ENCODE measurements around the gene S1PR3. TPM values are rescaled to one million over a fixed set of nuclear protein-coding genes. Genes with fewer than 3 reads are reported as not detected.

The S1PR3 gene
- total RNA-seq, 1 donor from 2014 or later = 0.22 TPM

DNA sequence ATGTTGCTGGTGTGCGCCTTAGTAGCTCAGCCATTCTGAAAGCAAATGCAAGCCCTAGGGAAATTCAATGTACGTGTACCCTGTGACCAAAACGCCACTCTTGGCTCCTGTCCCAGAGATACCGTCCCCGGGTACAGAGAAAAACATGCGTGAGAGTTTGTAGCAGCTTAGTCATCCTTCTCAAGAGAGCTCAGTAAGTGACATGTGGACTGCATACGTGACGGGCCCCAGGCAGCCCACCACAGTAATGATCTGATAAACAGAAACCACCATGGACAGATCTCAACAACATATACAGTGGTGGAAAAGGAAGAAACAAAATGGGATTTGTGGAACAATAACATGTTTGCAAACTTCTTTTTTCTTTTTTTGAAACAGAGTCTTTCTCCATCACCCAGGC is 45.1 kb downstream of the S1PR3 start:
- intact Hi-C loops (cut with micrococcal nuclease) = no loop called here

DNA sequence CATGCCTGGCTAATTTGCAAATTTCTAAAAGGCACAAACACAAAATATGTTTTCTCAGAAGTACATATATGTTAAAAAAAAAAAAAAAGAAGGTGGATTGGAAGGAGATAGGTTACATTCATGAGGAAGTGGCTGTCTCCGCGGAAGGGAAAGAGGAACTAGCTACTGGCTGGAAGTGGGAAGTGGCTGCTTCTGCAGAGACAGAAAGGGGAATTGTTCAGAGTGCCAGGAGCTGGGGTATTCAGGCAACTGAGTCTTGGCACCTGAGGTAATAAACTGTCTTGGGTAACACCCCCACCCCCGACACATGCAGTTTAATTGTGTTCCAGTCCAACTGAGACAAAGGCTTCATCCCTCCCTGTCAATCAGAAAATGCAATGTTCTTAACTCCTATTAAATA is 45.6 kb downstream of the S1PR3 start:
- intact Hi-C loops (cut with micrococcal nuclease) = no loop called here

- intact Hi-C loops (cut with micrococcal nuclease) = no loop called here
Observed at GRCh38 chr9:89037346-89037745, 46.1 kb downstream of the S1PR3 start.

DNA sequence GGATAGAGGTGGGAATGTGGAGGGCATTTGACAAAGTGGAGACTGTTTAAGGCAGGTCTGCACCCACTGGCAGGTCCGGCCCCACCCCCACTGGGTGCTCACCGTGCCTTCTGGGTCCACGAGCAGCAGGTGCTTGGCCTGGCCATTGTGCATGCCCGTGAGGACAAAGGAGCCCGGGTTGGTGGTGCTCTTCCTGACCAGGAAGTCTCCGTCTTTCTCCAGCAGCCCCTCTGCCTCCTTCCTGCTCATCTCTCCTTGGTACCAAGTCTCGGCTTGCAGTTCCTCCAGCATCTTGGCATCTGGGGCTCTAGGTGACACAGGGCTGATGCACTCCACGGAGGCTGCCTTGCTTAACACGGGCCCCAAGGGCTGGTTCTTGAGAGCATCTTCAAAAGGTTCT is 46.6 kb downstream of the S1PR3 start:
- intact Hi-C loops (cut with micrococcal nuclease) = no loop called here

- intact Hi-C loops (cut with micrococcal nuclease) = no loop called here
Observed at GRCh38 chr9:89038382-89039103, 47.3 kb downstream of the S1PR3 start.

- intact Hi-C loops (cut with micrococcal nuclease) = no loop called here
Observed at GRCh38 chr9:89039104-89039465, 47.8 kb downstream of the S1PR3 start.

- intact Hi-C loops (cut with micrococcal nuclease) = no loop called here
Observed at GRCh38 chr9:89039664-89040063, 48.4 kb downstream of the S1PR3 start.

- intact Hi-C loops (cut with micrococcal nuclease) = no loop called here
Observed at GRCh38 chr9:89042984-89043383, 51.7 kb downstream of the S1PR3 start.

DNA sequence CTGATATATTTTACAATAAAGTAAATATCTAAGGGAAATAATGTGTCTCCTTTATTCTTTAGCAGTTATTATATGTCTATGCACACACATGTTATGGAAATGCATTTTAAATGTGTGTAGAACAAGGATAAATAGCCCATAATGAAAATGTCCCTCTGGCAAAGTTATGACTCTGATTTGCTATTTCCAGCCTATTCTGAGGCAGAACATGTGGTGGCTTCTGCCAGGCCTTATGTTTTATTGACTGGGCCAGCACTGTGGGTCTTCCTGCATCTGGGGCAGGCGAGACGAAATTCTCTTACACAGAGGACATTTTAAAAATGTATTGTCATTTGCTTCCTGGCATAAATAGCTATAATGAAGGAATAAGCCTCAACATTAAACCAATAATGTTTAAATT is 52.8 kb downstream of the S1PR3 start:
- intact Hi-C loops (cut with micrococcal nuclease) = no loop called here

DNA sequence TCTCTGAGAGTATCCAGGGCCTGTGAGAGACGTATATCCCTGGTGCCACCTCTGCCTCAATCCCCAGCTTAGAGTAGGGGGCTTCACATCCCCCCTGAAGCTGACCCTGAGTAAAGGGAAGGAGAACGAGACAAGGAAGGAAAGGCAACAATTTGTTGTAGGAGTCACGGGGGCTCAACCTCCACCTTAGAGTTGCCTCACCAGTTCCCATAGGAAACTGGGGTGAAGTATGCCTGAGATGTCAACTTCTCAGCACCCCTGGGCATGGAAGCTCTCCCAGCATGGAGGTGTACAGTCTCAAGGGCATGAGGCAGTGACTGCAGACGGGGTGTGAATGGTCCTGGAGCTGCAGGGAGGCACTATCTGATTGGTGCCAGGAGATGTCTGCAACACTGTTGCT is 53.6 kb downstream of the S1PR3 start:
- intact Hi-C loops (cut with micrococcal nuclease) = no loop called here

DNA sequence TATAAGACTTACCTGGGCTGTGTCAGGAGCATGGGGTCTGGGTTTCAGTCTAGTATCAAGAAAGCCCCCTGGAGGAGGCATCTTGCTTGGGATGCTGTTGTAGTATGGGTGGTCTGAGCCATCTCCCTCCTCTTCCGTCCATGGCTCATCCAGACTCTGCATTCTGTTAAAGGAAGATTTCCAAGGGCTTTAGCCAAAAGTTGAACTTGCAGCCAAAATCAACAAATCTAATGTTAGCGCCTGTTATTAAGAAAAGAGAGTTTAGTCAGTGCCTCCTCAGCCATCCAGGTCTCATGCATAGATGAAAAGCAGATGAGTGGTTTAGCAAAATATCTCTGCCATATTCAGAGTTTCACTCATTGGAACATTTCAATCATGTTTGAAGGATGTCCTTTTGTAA is 55.6 kb downstream of the S1PR3 start:
- intact Hi-C loops (cut with micrococcal nuclease) = no loop called here

GRCh38 chr9:89047667-89048066 is 56.4 kb downstream of the S1PR3 start:
- intact Hi-C loops (cut with micrococcal nuclease) = no loop called here

GRCh38 chr9:89048616-89049015 is 57.3 kb downstream of the S1PR3 start:
- intact Hi-C loops (cut with micrococcal nuclease) = no loop called here

DNA sequence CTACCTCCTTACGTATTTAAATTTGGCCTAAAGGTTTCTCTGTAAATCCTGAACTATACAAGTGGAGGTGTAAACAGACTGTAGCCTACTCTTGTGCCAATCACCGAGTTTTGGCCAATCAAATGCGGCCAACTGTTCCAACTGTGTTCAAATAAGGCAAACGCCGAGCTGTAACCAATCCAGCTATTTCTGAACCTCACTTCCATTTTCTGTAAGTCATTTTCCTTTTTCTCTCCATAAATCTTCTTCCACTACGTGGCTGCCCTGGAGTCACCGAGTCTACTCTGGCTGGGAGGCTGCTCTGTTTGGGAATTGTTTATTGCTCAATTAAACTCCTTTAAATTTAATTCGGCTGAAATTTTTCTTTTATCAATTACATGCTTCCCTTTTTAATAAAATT is 58.4 kb downstream of the S1PR3 start:
- intact Hi-C loops (cut with micrococcal nuclease) = no loop called here

DNA sequence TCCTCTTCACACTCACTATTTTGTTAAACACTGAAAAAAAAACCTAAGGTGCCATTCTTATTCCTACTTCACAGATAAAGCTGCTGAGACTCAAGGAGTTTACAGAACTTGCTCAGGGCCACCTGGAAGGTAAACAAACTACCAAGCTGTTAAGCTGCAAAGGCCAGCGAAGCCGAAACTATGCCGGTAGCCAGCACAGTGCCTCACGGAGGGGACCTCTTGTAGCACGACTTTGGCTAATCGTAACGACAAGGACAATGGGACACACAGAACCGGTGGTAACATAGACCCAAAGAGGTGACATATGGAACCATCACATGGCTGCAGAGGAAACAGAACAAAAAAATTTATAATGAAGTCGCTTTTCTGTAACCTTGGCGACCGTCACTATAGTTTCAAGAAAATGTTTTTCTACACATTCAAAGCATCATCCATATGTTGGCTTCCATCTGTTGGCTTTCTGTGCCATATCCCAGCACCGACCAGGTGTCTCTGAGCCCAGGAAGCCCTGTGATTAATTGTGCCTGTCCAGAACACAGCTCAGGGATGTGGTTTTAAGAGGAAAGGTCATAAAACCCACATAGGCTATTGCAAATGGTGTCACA is 60.3 kb downstream of the S1PR3 start:
- intact Hi-C loops (cut with micrococcal nuclease) = no loop called here

GRCh38 chr9:89052470-89053097 is 61.3 kb downstream of the S1PR3 start:
- intact Hi-C loops (cut with micrococcal nuclease) = no loop called here

DNA sequence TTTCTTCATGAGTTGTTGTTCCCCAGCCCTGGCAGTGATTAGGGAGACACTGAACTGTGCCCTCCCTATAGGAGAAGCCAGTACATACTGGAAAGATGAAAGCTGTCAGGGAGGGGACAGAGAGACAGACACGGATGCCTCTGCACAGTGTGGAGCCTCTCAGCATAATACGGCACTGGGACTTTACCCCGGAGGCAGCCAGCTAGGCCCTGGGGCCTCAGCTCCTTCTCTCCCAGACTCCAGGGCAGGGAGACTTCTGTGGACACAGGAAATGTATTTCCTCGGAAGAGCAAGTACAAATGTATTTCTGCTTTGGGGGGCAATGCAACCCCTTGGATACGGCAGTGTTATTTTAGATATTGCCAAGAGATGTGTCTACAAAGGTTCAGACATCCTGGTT is 62.0 kb downstream of the S1PR3 start:
- intact Hi-C loops (cut with micrococcal nuclease) = no loop called here

Other genes starting within 250 kb of the S1PR3 start
- not detected in 2 replicates for gene SHC3, start 187.3 kb downstream of the S1PR3 start, total RNA-seq

Measured in T-helper 1 cell treated with Interleukin-12 subunit alpha and Interleukin-12 subunit beta and Interleukin-4 antibody, amounts not matched to agents 30 ng/mL and 1 ng/mL, for 36 hours (primary cell).